CD14-positive monocyte (primary cell): ENCODE measurements around the gene AKAP6. TPM values are rescaled to one million over a fixed set of nuclear protein-coding genes. Genes with fewer than 3 reads are reported as not detected.

Source experiments
- DNase-seq, 3 donors: peaks; one replicate each; pipeline ENCODE4 v3.0.0-alpha.2; 2011 to 2022
- H2AFZ ChIP-seq: 2 replicates; pipeline ENCODE4 v1.6.0; 2012; ENCODE audit warnings: mild to moderate bottlenecking, low read depth, low read length, inconsistent platforms; ENCODE audit not compliant: insufficient read depth, poor library complexity, severe bottlenecking
- H3K27ac ChIP-seq, 2 donors: 1 replicate in 1 of 2; 2 replicates in 1 of 2; pipeline ENCODE4 v1.5.1; 2012 to 2013; ENCODE audit warnings: low read length in 2 of 2, control low read depth in 1 of 2, inconsistent platforms in 1 of 2, low read depth in 1 of 2, mild to moderate bottlenecking in 1 of 2
- H3K27me3 ChIP-seq, 2 donors: one replicate each; pipeline versions ENCODE4 v1.6.0 to v1.6.1; 2011 to 2013; ENCODE audit warnings: low read length in 2 of 2; ENCODE audit not compliant: control insufficient read depth in 2 of 2, insufficient read depth in 2 of 2
- H3K36me3 ChIP-seq, 2 donors: replicated peaks in 1 of 2; 1 replicate in 1 of 2; 2 replicates in 1 of 2; pipeline versions ENCODE4 v1.5.1 to v1.6.1; 2012 to 2013; ENCODE audit warnings: low read length in 2 of 2, control low read depth in 1 of 2, inconsistent platforms in 1 of 2, mild to moderate bottlenecking in 1 of 2; ENCODE audit not compliant: insufficient read depth in 2 of 2, control insufficient read depth in 1 of 2
- H3K4me1 ChIP-seq, 2 donors: 1 replicate in 1 of 2; 2 replicates in 1 of 2; pipeline versions ENCODE4 v1.5.1 to v1.6.1; 2012 to 2013; ENCODE audit warnings: low read length in 2 of 2, control low read depth in 1 of 2, inconsistent platforms in 1 of 2, mild to moderate bottlenecking in 1 of 2, moderate library complexity in 1 of 2; ENCODE audit not compliant: insufficient read depth in 2 of 2, control insufficient read depth in 1 of 2
- H3K4me2 ChIP-seq: replicated peaks from 2 replicates; pipeline ENCODE3; 2012; ENCODE audit warnings: low read length, moderate library complexity, mild to moderate bottlenecking; ENCODE audit not compliant: poor library complexity, severe bottlenecking; ENCODE audit errors: extremely low read depth
- H3K4me3 ChIP-seq, 3 experiments: fragments of 200-600 bp in 1 of 3; sonication (generic) in 1 of 3; replicated peaks in 1 of 3; 1 replicate in 2 of 3; 2 replicates in 1 of 3; pipeline ENCODE4 v1.5.1; 2011 to 2013; ENCODE audit warnings: low read length in 3 of 3, mild to moderate bottlenecking in 3 of 3, control low read depth in 2 of 3, low read depth in 2 of 3, inconsistent platforms in 1 of 3, moderate library complexity in 1 of 3
- H3K79me2 ChIP-seq: 2 replicates; pipeline ENCODE4 v1.6.0; 2012; ENCODE audit warnings: mild to moderate bottlenecking, control low read depth, inconsistent platforms, low read length, moderate library complexity; ENCODE audit not compliant: insufficient read depth
- H3K9ac ChIP-seq: 2 replicates; pipeline ENCODE4 v1.6.0; 2017; ENCODE audit warnings: low read length, mild to moderate bottlenecking; ENCODE audit not compliant: insufficient read depth, poor library complexity, severe bottlenecking
- H3K9me3 ChIP-seq, 2 donors: replicated peaks in 1 of 2; 1 replicate in 1 of 2; 2 replicates in 1 of 2; pipeline versions ENCODE4 v1.5.1 to v1.6.1; 2012 to 2013; ENCODE audit warnings: low read length in 2 of 2, control low read depth in 1 of 2; ENCODE audit not compliant: control insufficient read depth in 1 of 2, insufficient read depth in 1 of 2
- H4K20me1 ChIP-seq: 2 replicates; pipeline ENCODE4 v1.6.0; 2012; ENCODE audit warnings: mild to moderate bottlenecking, low read length, control low read depth, moderate library complexity; ENCODE audit not compliant: insufficient read depth
- H3K27ac Mint-ChIP-seq, 7 donors: one replicate each; pipeline ENCODE4 v1.8.0; 2020; ENCODE audit warnings: mild to moderate bottlenecking in 7 of 7, mixed read lengths in 7 of 7, moderate library complexity in 6 of 7, inconsistent platforms in 2 of 7
- H3K27me3 Mint-ChIP-seq, 3 donors: one replicate each; pipeline ENCODE4 v1.8.0; 2021 to 2022; ENCODE audit warnings: low read depth in 3 of 3, mild to moderate bottlenecking in 3 of 3, mixed read lengths in 3 of 3, moderate library complexity in 3 of 3, inconsistent platforms in 1 of 3
- H3K36me3 Mint-ChIP-seq, 2 donors: one replicate each; pipeline ENCODE4 v1.8.0; 2020; ENCODE audit warnings: mixed read lengths in 2 of 2, inconsistent platforms in 1 of 2, mild to moderate bottlenecking in 1 of 2
- H3K4me1 Mint-ChIP-seq: one replicate; pipeline ENCODE4 v1.8.0; 2020; ENCODE audit warnings: mild to moderate bottlenecking, mixed read lengths
- H3K4me3 Mint-ChIP-seq, 2 donors: one replicate each; pipeline ENCODE4 v1.8.0; 2020; ENCODE audit warnings: mild to moderate bottlenecking in 2 of 2, mixed read lengths in 2 of 2, moderate library complexity in 1 of 2
- H3K9me3 Mint-ChIP-seq, 7 donors: one replicate each; pipeline ENCODE4 v1.8.0; 2020 to 2022; ENCODE audit warnings: mixed read lengths in 7 of 7, mild to moderate bottlenecking in 6 of 7, moderate library complexity in 6 of 7, inconsistent platforms in 2 of 7
- WGBS: methylation state at CpG from one replicate; pipeline ENCODE4 v1.1.5; 2013; ENCODE audit warnings: missing lambda C conversion rate; ENCODE audit not compliant: insufficient coverage; 5-methylcytosine and 5-hydroxymethylcytosine counted together
- intact Hi-C, 2 donors: fragments of 100-400 bp; cut with micrococcal nuclease; formaldehyde crosslinking; loops; one replicate each; pipeline versions ENCODE4 v1.15.0 to v1.15.1; 2023
- polyA plus RNA-seq, 3 donors: library from polyadenylated mRNA; depleted of rRNA in 1 of 3; unstranded in 2 of 3; stranded (reverse) in 1 of 3; fragments of 300-500 nt in 2 of 3; fragments of >200 nt in 1 of 3; fragmentation: Illumina TruSeq in 2 of 3; gene quantifications; 1 replicate in 2 of 3; 2 replicates in 1 of 3; pipeline ENCODE4 v1.2.3, GENCODE V29; 2012 to 2021
- TF ChIP-seq, protein P1 (sequence below): fragments of 200-600 bp; IDR thresholded peaks from one replicate; pipeline ENCODE4 v1.8.0; 2022; ENCODE audit warnings: antibody characterized with exemption, mild to moderate bottlenecking

The AKAP6 gene
- polyA plus RNA-seq, 3 donors = not detected

DNA sequence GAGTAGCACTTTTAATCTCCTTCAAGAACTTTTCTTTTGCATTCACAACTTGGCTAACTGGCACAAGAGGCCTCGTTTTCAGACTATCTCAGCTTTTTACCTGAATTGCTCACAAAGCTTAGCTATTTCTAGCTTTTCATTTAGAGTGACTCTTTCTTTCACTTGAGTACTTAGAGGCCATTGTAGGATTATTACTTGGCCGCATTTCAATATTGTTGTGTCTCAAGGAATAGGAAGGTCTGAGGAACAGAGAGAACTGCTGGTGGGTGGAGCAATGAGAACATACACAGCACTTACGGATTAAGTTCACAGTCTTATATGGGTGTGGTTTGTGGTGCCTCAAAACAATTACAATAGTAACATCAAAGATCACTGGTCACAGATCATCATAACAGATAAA lies 384.8 kb downstream of the AKAP6 start:
- Histone ChIP-seq H3K9ac (no peak overlapping the region), H3K4me2 (no peak overlapping the region), H4K20me1 (no peaks in the 10 kb centered on the region), H3K9me3 (no peaks in the 10 kb centered on the region), H3K27me3 (peaks cover 2% of the 10 kb centered on the region in 2 donors), H3K79me2 (no peaks in the 10 kb centered on the region), H2AFZ (no peak overlapping the region), H3K4me1 (no peaks in the 10 kb centered on the region), H3K27ac (no peak overlapping the region), H3K4me3 (no peak overlapping the region), H3K36me3 (no peaks in the 10 kb centered on the region)
- intact Hi-C loops = no loop called here
- no peak overlapping the region for H3K27ac Mint-ChIP-seq
- H3K27me3 Mint-ChIP-seq = peaks cover 0 to 10% (median 0%) of the 10 kb centered on the region in 3 donors
- WGBS = no CpG with 5 or more reads among the region's 3 CpGs
- no peak overlapping the region for H3K4me3 Mint-ChIP-seq
- TF ChIP-seq, protein P1, sequence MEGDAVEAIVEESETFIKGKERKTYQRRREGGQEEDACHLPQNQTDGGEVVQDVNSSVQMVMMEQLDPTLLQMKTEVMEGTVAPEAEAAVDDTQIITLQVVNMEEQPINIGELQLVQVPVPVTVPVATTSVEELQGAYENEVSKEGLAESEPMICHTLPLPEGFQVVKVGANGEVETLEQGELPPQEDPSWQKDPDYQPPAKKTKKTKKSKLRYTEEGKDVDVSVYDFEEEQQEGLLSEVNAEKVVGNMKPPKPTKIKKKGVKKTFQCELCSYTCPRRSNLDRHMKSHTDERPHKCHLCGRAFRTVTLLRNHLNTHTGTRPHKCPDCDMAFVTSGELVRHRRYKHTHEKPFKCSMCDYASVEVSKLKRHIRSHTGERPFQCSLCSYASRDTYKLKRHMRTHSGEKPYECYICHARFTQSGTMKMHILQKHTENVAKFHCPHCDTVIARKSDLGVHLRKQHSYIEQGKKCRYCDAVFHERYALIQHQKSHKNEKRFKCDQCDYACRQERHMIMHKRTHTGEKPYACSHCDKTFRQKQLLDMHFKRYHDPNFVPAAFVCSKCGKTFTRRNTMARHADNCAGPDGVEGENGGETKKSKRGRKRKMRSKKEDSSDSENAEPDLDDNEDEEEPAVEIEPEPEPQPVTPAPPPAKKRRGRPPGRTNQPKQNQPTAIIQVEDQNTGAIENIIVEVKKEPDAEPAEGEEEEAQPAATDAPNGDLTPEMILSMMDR = no peak
- H3K4me1 Mint-ChIP-seq = no peaks in the 10 kb centered on the region
- no peaks in the 10 kb centered on the region for H3K9me3 Mint-ChIP-seq
- H3K36me3 Mint-ChIP-seq = no peaks in the 10 kb centered on the region
- no peak for DNase-seq

DNA sequence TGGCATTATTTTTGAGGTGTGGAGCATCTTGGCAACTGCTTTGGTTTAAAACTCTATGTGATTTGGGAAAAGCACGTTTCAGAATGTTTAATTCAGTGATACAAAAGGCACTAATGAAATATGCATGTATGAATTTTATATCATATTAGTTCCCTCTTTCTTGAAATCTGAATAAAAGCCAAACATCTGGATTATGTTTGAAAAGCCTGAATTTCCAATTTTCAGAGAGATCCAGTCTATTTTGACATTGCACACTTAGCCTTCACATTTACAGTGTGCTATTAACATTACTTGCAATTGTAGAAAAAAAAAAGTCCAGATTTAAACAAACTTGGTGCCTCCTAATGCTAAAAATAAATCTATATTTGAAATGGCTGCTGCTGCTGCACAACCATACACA lies 390.5 kb downstream of the AKAP6 start:
- Mint-ChIP-seq H3K9me3 (no peaks in the 10 kb centered on the region), H3K4me1 (peaks cover 4% of the 10 kb centered on the region), H3K27me3 (peaks cover 0 to 5% (median 3%) of the 10 kb centered on the region in 3 donors), H3K36me3 (no peaks in the 10 kb centered on the region), H3K27ac (no peak overlapping the region), H3K4me3 (no peak overlapping the region)
- no peak for DNase-seq
- Histone ChIP-seq H4K20me1 (no peaks in the 10 kb centered on the region), H3K9ac (no peak overlapping the region), H3K4me2 (no peak overlapping the region), H3K27ac (no peak overlapping the region), H3K79me2 (no peaks in the 10 kb centered on the region), H3K27me3 (no peaks in the 10 kb centered on the region), H3K4me1 (peaks cover 0 to 3% of the 10 kb centered on the region in 2 donors), H3K9me3 (no peaks in the 10 kb centered on the region), H3K4me3 (no peak overlapping the region), H2AFZ (no peak overlapping the region), H3K36me3 (no peaks in the 10 kb centered on the region)
- TF ChIP-seq, protein P1 = no peak
- WGBS = no CpG with 5 or more reads among the region's 1 CpG
- intact Hi-C loops = no loop called here
